Fibroblast of skin of abdomen (primary cell): ENCODE measurements around the gene STK4.
"Not testable (repeated sequence)": the region's sequence is repeated elsewhere in the genome, so short reads cannot be mapped to it uniquely, and the experiment has no call there.

ENCODE experiments used
- DNase-seq: peaks from one replicate; pipeline ENCODE4 v3.0.0-alpha.2; 2013

STK4 gene

DNA sequence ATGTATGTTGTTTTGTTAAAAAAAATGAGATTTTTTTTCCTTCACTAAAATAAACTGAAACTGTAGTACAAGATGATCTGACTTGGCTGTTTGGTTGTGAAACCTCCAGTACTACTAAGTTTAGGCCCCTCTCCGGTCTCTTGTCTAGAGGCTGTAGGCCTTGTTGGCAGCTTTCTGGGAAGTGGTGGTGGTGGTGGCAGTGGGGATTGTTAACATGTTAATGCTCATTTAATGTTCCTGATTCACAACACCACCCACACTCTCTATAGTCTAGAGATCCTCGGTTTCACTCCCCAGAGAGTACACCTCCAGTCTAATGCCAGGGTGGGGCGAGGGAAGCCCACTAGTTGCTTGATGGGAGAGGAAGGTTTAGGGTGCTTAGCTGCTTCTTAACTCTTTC, 24.1 kb downstream of the STK4 start:
- no peak for DNase-seq

GRCh38 chr20:44990957-44991356, 24.6 kb downstream of the STK4 start:
- no peak for DNase-seq

GRCh38 chr20:44993343-44993742, 27.0 kb downstream of the STK4 start:
- DNase-seq = no peak

DNA sequence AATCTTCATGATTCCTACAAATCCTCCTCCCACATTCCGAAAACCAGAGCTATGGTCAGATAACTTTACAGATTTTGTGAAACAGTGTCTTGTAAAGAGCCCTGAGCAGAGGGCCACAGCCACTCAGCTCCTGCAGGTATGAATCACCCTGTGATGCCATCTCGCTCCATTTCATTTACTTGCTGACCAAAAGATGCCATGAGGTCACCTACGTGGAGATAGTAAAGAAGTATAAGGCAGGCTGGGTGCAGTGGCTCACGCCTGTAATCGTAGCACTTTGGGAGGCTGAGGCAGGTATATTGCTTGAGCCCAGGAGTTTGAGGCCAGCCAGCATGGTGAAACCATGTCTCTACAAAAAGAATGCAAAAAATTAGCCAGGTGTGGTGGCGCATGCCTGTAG, 30.9 kb downstream of the STK4 start:
- DNase-seq = no peak

GRCh38 chr20:44997668-44998067, 31.4 kb downstream of the STK4 start:
- DNase-seq = no peak

GRCh38 chr20:45008521-45009049, 42.3 kb downstream of the STK4 start:
- peak; percentile 22 for DNase-seq

DNA sequence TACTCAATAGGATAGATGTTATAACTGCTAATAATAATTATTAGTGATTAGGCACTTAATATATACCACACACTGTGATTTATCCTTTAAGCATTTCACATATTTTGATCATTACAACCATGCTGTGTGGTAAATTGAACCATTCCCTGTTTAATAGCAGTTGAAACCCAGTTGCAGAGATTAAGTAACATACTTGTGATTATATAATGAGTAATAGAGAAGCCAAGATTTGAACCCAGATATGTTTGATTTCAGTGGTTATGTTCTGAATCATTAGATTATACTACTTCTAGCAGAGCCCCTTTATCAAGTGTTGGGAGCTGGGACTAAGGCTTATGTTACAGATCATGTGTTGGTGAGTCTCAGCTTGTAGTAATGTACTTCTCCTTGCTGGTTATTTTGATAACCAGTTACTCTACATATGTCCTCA, 44.1 kb downstream of the STK4 start:
- peak; percentile 59 for DNase-seq

- DNase-seq = peak; percentile 61
Measured at GRCh38 chr20:45011108-45011526, 44.8 kb downstream of the STK4 start.

- DNase-seq = peak; percentile 68
Measured at GRCh38 chr20:45012682-45013302, 46.5 kb downstream of the STK4 start.

GRCh38 chr20:45014131-45014530, 47.8 kb downstream of the STK4 start:
- not testable (repeated sequence) for DNase-seq

GRCh38 chr20:45014671-45015415, 48.5 kb downstream of the STK4 start:
- DNase-seq = peak; percentile 74

DNA sequence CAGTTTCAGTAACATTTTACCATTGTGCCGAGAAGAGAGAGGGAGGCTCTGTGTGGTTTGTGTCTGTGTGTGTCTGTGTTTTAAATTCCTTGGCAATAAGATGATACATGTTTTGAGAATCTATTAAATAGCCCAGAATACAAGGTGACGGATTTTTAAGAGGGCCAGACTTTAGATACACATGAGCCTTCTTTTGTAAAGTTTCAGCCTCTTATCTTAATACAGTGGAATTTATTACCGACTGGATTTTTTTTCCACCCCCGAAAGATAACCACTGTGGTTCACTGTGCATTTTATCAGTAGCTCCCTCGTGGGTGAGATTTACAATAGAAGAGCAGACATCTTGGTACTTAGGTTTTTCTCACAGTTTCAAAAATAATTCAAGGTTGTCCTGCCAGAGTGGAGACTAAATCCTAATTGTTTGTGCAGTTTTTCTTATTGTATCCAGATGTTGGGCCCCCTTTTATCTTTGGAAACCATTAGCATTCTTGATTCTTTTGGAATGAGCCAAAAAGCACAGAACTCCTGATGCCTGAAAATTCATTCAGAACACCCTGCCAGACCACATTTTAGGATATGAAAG, 49.9 kb downstream of the STK4 start:
- peak; percentile 57 for DNase-seq

- no peak for DNase-seq
Measured at GRCh38 chr20:45017281-45017680, 51.0 kb downstream of the STK4 start.

DNA sequence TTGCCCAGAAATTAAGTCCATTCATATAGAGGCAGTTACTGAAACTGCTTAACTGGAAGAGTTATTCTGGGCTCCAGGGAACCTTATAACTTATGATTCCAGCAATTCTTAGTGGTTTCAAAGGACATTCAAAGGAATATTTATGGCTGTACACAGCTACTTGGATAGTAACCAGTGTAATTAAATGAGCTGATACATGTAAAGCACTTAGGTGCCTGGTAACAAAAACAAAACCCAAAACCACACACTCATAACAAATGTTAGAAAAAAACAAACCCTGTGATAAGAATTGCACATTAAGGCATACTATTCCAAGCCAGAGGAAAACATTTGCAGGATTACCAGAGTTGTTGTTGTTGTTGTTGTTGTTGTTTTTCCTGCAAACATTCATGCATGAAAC, 51.5 kb downstream of the STK4 start:
- DNase-seq = no peak

DNA sequence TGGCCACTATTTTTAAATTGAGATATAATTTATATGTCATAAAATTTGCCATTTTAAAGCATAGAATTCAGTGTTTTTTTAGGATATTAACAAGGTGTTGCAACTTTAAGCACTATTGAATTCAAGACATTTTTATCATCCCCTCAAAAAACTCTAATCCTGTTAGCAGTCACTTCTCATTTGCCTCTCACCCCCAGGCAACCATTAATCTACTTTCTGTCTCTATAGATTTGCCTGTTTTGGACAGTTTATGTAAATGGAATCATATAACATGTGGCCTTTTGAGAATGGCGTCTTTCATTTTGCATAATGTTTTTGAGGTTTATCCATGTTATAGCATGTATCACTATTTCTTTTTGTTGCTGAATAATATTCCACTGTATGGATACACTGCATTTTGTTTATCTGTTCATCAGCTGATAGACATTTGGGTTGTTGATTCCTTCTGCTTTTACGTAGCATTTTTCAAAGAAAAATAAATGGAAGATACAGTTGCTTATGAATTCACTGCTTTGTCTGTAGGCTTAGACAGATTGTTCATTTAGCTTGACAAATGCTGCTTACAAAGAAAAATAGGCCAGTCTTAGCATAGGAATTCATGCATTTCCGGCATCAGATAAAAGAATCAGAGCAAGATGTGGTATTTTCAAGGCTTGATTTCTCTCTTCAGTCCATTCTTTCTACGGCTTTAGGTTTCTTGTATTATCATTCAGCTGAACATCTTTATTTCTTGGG, 52.9 kb downstream of the STK4 start:
- peak; percentile 5 for DNase-seq

GRCh38 chr20:45019762-45020123, 53.4 kb downstream of the STK4 start:
- DNase-seq = peak; percentile 9

- DNase-seq = no peak
Measured at GRCh38 chr20:45020236-45020886, 54.0 kb downstream of the STK4 start.

- DNase-seq = no peak
Measured at GRCh38 chr20:45021631-45022030, 55.3 kb downstream of the STK4 start.

DNA sequence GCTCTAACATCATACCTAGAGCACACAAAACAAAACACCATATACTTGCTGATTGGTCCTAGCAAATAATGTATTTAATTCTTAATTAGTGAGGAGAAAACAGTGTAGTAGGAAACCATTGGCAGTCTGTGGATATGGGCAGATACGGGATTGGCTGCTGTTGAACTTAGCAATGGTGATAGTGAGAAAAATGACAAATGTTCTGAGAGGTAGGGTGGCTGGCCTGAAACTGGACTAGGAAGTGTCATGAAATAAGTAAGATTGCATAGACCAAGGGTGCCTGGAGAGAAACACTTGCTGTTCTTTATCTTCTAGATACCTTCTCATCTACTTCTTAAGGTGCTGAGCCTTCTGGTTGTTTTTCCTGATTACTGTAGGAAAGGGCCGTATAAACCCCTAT, 56.8 kb downstream of the STK4 start:
- DNase-seq = not testable (repeated sequence)

- no peak for DNase-seq
Measured at GRCh38 chr20:45028424-45029136, 62.3 kb downstream of the STK4 start.

- no peak for DNase-seq
Measured at GRCh38 chr20:45029884-45030283, 63.6 kb downstream of the STK4 start.

DNA sequence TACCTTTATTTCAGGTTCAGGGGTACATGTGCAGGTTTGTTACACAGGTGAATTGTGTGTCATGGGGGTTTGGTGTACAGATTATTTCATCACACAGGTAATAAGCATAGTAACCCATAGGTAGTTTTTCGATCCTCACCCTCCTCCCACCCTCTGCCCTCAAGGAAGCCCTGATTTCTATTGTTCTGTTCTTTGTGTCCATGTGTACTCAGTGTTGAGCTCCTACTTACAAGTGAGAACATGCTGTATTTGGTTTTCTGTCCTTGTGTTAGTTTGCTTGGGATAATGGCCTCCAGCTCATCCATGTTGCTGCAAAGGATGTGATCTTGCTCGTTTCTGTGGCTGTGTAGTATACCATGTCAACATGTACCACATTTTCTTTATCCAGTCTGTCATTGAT, 66.0 kb downstream of the STK4 start:
- DNase-seq = no peak
